Measurements from ENCODE around the gene MMP24OS.

GRCh38 chr20:35251613-35251940 lies 26.3 kb downstream of the MMP24OS start:
- TF ChIP-seq POLR2A (IDR thresholded peaks at IDR 0.05; ENCODE audit: low read depth, low read length) = no peak
- TF ChIP-seq POLR2AphosphoS5 (IDR thresholded peaks at IDR 0.05; ENCODE audit: insufficient read depth, low read depth, low read length) = no peak
- no peak for TF ChIP-seq CTCF (IDR thresholded peaks at IDR 0.05; ENCODE audit: extremely low read depth in 1 of 2, insufficient read depth in 1 of 2, low read depth in 1 of 2, low read length in 2 of 2)
- TF ChIP-seq JUN (IDR thresholded peaks at IDR 0.05; ENCODE audit: borderline replicate concordance, insufficient read depth, insufficient read length, low read depth) = no peak
- no peak for TF ChIP-seq EZH2 (IDR thresholded peaks at IDR 0.05; ENCODE audit: borderline replicate concordance, low read depth, low read length, severe bottlenecking)
